Mucosa of gallbladder (tissue), 1 donor: ENCODE measurements around the gene SURF4. TPM values are rescaled to one million over a fixed set of nuclear protein-coding genes. Genes with fewer than 3 reads are reported as not detected.
"Not testable (repeated sequence)": the region's sequence is repeated elsewhere in the genome, so short reads cannot be mapped to it uniquely, and the experiment has no call there.

ENCODE experiments used
- DNase-seq: peaks from one replicate; pipeline ENCODE4 v3.0.0-alpha.2; 2020; ENCODE audit warnings: low spot score
- total RNA-seq: library from RNA; stranded (reverse); gene quantifications from one replicate; pipeline ENCODE4 v1.2.1, GENCODE V29; 2021
- donor health status: DM: no; HTN: no; CAD: no.

Gene SURF4
- total RNA-seq, 1 donor from 2014 or later, result 212 TPM

GRCh38 chr9:133397895-133398294 is 22.0 kb upstream of the SURF4 start:
- DNase-seq, result no peak

DNA sequence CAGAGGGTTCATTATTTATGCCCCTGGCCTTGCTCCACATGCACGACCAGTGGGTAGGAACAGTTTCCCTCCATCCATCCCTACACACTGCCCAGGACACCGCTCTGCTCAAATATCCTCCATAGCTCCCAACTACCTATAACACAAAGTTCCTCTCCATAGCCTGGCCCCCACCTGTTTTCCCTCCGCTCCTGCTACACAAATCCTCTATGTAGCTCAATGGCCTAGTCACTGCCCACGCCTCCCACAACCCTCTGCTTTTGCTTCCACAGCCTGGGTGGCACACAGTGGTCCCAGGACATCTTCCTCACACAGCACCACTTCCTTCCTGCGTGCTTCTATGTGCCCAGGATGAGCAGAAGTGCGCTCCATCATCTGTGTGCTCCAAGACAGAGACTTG is 21.5 kb upstream of the SURF4 start:
- no peak for DNase-seq

- DNase-seq, result no peak
Measured at GRCh38 chr9:133396952-133397351, 21.1 kb upstream of the SURF4 start.

- DNase-seq, result no peak
Measured at GRCh38 chr9:133394687-133395271, 18.9 kb upstream of the SURF4 start.

DNA sequence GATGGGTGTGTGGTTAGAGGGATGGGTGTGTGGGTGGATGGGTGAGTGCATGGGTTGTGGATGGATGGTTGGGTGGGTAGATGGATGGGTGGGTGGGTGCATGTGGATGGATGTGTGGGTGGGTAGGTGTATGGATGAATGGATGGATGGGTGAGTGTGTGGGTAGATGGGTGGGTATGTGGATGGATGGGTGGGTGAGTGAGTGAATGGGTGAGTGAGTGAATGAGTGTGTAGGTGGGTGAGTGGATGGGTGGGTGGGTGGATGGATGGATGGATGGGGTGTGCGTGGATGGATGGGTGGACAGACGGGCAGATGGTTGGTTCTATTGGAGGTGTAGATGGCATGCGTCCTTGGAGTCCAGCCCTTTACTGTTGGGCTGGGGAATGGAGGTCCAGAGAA is 17.5 kb upstream of the SURF4 start:
- no peak for DNase-seq

- not testable (repeated sequence) for DNase-seq
Measured at GRCh38 chr9:133392308-133392707, 16.4 kb upstream of the SURF4 start.

DNA sequence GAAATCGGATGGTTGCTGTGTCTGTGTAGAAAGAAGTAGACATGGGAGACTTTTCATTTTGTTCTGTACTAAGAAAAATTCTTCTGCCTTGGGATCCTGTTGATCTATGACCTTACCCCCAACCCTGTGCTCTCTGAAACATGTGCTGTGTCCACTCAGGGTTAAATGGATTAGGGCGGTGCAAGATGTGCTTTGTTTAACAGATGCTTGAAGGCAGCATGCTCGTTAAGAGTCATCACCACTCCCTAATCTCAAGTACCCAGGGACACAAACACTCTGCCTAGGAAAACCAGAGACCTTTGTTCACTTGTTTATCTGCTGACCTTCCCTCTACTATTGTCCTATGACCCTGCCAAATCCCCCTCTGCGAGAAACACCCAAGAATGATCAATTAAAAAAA is 15.6 kb upstream of the SURF4 start:
- not testable (repeated sequence) for DNase-seq

- no peak for DNase-seq
Measured at GRCh38 chr9:133390713-133391112, 14.9 kb upstream of the SURF4 start.

DNA sequence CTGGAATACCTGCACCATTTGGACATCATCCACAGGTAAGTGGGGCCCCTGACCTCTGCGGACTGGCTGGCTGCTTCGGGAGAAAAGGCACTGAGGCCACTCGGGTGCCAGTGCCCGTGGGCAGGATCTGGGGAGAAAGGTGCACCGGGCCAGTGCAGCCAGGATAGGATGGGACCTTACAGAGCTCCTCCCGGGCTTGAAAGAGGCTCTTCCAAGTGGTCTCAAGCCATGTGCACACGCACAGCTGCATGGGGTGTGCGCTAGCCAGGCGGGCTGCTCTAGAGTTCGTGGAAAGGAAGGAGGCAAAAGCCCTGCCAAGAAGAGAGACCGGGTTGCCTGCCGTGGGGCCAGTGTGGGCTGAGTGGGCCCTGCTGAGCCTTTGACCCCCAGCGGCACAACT is 13.7 kb upstream of the SURF4 start:
- DNase-seq, result no peak

DNA sequence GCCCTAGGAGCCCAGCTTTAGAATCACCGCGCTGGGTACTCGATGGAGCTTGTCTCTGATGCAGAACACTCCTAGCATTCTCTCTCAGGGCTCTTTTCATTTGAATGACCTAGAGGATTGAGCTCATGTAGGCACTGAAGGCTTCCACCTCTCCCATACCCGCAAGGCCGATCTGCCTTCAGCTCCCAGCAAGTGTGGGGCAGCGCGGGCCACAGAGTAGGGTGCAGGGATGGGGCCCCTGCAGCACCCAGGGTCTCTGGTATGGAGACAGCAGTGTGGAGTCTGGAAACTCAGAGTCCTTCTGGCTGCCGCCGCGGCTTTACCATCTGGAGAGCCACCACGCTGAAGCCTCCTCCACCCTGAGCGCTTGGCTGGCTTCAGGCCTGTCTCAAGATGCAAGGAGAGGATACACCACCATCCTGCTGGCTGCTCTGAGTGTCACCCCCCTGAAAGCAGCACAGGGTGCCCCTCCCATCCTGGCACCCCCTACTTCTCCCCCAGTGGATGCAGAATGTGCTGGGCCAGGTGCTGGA is 13.2 kb upstream of the SURF4 start:
- DNase-seq, result no peak

DNA sequence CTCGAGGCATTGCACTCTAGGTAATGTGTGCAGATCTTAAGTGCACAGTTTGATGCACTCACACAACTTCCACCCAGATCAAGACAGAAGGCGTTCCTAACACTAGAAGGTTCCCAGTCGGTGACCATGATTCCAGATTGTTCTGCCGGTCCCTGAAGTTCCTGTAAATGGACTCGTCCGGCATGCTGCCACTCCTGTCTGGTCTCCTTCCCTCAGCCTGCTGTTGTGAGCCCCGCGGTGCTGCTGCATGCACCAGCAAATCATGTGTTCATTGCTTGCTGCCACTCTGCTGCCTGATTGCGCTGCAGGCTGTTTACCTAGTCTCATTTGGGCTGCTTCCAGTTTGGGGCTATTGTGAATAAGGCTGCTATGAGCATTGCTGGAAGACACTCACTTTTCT is 11.8 kb upstream of the SURF4 start:
- no peak for DNase-seq

- no peak for DNase-seq
Measured at GRCh38 chr9:133386338-133386737, 10.5 kb upstream of the SURF4 start.

- no peak for DNase-seq
Measured at GRCh38 chr9:133385452-133385851, 9.6 kb upstream of the SURF4 start.

DNA sequence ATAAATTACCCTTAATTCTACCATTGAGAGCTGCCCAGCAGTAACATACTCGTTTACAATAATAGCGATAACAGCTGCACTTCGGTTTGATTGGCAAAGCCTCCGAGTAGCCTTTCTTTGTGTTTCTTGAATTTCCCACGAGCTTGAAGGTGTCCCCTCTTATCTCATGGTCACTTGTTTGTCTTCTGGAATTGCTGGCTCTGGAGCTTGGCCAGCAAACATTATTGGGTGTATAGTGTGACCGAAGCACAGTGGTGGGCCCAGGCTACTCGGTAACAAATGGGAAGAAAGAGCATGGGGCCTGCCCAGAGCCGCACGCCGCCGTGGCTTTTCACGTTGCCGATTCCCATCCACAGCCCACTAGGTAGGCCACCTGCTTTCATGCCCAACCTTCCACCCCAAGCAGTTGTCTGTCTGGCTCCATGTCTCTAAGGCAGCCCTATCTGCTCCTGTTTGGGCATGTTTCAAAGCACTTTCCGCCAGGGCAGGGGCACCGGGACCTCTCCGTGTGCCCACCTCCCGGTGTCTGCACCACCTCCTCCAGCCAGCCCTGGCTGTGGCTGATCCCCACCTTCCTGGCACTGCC is 9.0 kb upstream of the SURF4 start:
- no peak for DNase-seq

- no peak for DNase-seq
Measured at GRCh38 chr9:133383438-133383837, 7.6 kb upstream of the SURF4 start.

DNA sequence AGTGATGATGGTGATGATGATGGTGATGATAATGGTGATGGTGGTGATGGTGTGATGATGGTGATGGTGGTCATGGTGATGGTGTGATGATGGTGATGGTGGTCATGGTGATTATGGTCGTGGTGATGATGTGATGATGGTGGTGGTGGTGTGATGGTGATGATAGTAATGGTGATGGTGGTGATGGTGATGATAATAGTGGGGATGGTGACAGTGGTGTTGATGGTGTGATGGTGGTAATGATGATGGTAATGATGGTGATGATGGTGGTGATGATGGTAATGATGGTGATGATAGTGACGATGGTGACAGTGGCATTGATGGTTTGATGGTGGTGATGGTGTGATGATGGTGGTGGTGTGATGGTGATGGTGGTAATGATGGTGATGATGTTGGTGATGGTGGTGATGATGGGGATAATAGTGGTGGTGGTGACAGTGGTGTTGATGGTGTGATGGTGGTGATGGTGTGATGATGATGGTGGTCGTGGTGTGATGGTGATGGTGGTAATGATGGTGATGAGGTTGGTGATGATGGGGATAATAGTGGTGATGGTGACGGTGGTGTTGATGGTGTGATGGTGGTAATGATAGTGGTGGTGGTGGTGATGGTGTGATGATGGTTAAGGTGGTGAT is 6.8 kb upstream of the SURF4 start:
- DNase-seq, result no peak

DNA sequence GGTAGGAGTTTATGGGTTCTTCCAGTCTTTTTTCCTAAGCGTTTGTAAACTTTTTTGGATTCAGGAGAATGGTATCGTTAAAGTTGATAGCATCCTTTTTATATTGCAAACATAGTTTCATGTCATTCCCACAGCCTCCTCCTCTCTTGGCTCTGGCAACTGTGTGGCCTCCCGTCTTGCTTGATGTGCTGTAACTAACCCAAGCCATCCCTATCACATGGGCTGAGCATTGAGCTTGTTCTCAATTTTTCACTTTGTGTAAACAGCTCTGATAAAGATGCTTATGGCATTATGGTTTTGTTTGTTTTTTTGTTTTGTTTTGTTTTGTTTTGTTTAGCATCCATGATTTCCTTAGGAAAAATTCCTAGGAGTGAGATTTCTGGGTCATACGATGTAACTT is 4.9 kb upstream of the SURF4 start:
- DNase-seq, result no peak

GRCh38 chr9:133379153-133380086 is 3.6 kb upstream of the SURF4 start:
- DNase-seq, result no peak

GRCh38 chr9:133378408-133378962 is 2.6 kb upstream of the SURF4 start:
- no peak for DNase-seq

- DNase-seq, result no peak
Measured at GRCh38 chr9:133377721-133378216, 1.9 kb upstream of the SURF4 start.

DNA sequence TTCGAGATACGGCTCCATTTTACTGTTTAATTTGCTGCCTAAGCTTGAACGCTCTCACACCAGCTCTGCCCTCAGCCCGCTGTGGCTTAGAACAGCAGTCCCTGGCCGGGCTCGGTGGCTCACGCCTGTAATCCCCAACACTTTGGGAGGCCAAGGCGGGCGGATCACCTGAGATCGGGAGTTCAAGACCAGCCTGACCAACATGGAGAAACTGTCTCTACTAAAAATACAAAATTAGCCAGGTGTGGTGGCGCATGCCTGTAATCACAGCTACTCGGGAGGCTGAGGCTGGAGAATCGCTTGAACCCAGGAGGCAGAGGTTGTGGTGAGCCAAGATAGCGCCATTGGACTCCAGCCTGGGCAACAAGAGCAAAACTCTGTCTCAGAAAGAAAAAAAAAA is 1.4 kb upstream of the SURF4 start:
- not testable (repeated sequence) for DNase-seq
